ENCODE data around the gene SYNCRIP.

SYNCRIP gene

DNA sequence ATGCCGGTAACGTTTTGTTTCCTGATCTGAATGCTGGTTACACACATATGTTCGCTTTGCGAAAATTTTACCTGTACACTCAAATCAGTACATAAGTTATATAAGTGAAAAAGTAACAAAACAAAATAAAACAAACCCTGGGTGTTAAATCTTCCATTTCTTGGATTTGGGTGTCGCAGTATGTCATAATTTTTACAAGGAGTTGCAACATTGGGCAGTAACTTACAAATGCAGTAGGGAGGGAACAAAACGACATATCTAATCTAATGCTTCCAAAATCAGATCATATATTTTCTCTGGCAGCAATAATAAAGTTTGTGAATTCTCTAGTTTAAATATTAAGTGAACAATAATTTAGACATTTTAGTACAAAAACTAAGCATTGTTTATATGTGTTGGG, 74.3 kb downstream of the SYNCRIP start:
- TF ChIP-seq, protein P1, sequence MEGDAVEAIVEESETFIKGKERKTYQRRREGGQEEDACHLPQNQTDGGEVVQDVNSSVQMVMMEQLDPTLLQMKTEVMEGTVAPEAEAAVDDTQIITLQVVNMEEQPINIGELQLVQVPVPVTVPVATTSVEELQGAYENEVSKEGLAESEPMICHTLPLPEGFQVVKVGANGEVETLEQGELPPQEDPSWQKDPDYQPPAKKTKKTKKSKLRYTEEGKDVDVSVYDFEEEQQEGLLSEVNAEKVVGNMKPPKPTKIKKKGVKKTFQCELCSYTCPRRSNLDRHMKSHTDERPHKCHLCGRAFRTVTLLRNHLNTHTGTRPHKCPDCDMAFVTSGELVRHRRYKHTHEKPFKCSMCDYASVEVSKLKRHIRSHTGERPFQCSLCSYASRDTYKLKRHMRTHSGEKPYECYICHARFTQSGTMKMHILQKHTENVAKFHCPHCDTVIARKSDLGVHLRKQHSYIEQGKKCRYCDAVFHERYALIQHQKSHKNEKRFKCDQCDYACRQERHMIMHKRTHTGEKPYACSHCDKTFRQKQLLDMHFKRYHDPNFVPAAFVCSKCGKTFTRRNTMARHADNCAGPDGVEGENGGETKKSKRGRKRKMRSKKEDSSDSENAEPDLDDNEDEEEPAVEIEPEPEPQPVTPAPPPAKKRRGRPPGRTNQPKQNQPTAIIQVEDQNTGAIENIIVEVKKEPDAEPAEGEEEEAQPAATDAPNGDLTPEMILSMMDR (IDR thresholded peaks at IDR 0.05): no peak

DNA sequence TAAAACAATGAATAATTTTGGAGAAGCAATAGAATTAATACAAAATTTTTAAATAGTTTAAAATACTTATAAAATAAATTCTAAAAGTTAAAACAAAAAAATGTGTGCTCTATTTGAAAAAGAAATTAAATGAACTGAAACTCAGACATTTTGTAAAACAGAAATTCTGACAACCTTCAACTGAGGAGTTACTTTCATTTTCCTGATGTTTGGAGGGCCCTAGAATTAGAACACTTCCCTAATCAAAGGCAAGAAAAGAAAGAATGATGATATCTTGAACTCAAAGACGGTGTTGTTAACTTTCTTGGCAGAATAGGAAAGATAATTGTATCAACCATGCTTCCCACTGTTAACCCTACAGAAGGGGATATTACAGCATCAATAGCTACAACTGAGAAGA, 77.0 kb downstream of the SYNCRIP start:
- TF ChIP-seq, protein P1 (IDR thresholded peaks at IDR 0.05): no peak

All from LNCAP (cell line).